ENCODE measurements around the gene PTPRN2. TPM values are rescaled to one million over a fixed set of nuclear protein-coding genes. Genes with fewer than 3 reads are reported as not detected.
A peak's percentile ranks its signal among the peaks of the same experiment; 100 is the strongest.

The PTPRN2 gene
- total and polyA plus RNA-seq, 8 donors, result 12.2 to 49.2 (median 31.8) TPM

- FAIRE-seq (no peak), DNase-seq (no peak), ATAC-seq (peak in 1 of 4 donors; percentile 28)
- WGBS, 2 donors, result 92% methylated on average over 13 of the region's 13 CpGs
- intact Hi-C loops (cut with DNase I), result no loop called here
- Histone ChIP-seq H3K27ac (no peak overlapping the region), H3K9me3 (no peaks in the 10 kb centered on the region), H3K36me3 (no peaks in the 10 kb centered on the region), H3K4me1 (no peaks in the 10 kb centered on the region), H3K4me3 (no peak overlapping the region), H3K27me3 (no peaks in the 10 kb centered on the region)
- no peak for TF ChIP-seq CTCF (IDR thresholded peaks at IDR 0.05)
These were observed 257.9 kb downstream of the PTPRN2 start for GRCh38 chr7:158329686-158330085.

- ATAC-seq (peak in 1 of 4 donors; percentile 32), FAIRE-seq (no peak), DNase-seq (no peak)
- intact Hi-C loops (cut with DNase I), result no loop called here
- H3K4me1 ChIP-seq, result no peaks in the 10 kb centered on the region
- H3K27ac ChIP-seq, result no peak overlapping the region
- WGBS, 2 donors, result 84 to 86% methylated on average over 28 of the region's 28 CpGs
- H3K27me3 ChIP-seq, result no peaks in the 10 kb centered on the region
- TF ChIP-seq CTCF (IDR thresholded peaks at IDR 0.05), result no peak
- no peak overlapping the region for H3K4me3 ChIP-seq
- no peaks in the 10 kb centered on the region for H3K36me3 ChIP-seq
- H3K9me3 ChIP-seq, result no peaks in the 10 kb centered on the region
These were observed 258.5 kb downstream of the PTPRN2 start for GRCh38 chr7:158329014-158329610.

- Histone ChIP-seq H3K27ac (no peak overlapping the region), H3K4me1 (no peaks in the 10 kb centered on the region), H3K4me3 (no peak overlapping the region), H3K36me3 (no peaks in the 10 kb centered on the region), H3K9me3 (no peaks in the 10 kb centered on the region), H3K27me3 (no peaks in the 10 kb centered on the region)
- DNase-seq (no peak), ATAC-seq (no peak), FAIRE-seq (no peak)
- TF ChIP-seq CTCF (IDR thresholded peaks at IDR 0.05), result no peak
- intact Hi-C loops (cut with DNase I), result no loop called here
- WGBS, 2 donors, result 82 to 85% methylated on average over 16 of the region's 16 CpGs
These were observed 259.1 kb downstream of the PTPRN2 start for GRCh38 chr7:158328376-158329013.

GRCh38 chr7:158327571-158328180, 259.9 kb downstream of the PTPRN2 start:
- intact Hi-C loops (cut with DNase I), result no loop called here
- FAIRE-seq, result no peak

More at GRCh38 chr7:158327571-158328180, 259.9 kb downstream of the PTPRN2 start:
- Histone ChIP-seq H3K36me3 (no peaks in the 10 kb centered on the region), H3K4me1 (no peaks in the 10 kb centered on the region), H3K27me3 (no peaks in the 10 kb centered on the region), H3K27ac (no peak overlapping the region), H3K4me3 (no peak overlapping the region), H3K9me3 (no peaks in the 10 kb centered on the region)
- ATAC-seq, result no peak
- no peak for DNase-seq
- no peak for TF ChIP-seq CTCF (IDR thresholded peaks at IDR 0.05)
- 63 to 77% methylated on average over 5 of the region's 5 CpGs for WGBS, 2 donors
